ENCODE data around the gene CD177.
"Not testable (repeated sequence)": the region's sequence is repeated elsewhere in the genome, so short reads cannot be mapped to it uniquely, and the experiment has no call there.

Gene CD177

DNA sequence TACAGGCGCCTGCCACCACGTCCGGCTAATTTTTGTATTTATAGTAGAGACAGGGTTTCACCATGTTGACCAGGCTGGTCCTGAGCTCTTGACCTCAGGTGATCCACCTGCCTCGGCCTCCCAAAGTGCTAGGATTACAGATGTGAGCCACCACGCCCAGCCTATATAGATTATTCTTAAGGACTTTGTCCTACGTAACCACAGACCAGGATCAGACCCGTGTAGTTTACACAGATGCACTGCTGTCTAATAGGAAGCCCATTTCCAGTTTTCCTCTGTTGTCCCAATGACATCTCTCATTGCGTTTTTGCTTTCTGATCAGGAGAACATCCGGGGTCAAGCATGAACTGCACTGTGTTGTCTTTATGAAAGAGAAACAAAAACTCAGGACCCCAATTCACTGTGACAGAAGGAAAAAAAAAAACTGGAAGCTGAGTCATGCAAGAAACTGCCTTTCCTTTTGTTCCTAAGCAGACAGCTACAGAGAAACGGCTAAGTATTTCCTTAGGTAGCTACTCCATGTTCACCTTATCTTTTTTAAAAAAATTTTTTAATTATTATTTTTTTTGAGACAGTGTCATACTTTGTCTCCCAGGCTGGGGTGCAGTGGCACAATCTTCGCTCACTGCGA, 29.2 kb downstream of the CD177 start:
- peak; percentile 58 for DNase-seq

DNA sequence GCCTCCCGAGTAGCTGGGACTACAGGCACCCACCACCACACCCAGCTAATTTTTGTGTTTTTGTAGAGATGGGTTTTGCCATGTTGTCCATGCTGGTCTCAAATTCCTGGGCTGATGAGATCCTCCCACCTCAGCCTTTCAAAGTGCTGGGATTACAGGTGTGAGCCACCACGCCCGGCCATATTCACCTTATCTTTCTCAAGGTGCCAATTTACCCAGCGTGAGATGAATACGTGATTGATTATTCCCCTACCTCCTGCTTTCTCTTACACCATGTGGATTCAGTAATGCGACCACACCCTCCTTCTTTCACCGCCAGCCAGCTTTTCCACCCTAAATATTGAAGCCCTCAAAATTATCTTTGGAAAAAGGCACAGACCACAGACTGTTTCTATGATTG, 29.8 kb downstream of the CD177 start:
- not testable (repeated sequence) for DNase-seq

DNA sequence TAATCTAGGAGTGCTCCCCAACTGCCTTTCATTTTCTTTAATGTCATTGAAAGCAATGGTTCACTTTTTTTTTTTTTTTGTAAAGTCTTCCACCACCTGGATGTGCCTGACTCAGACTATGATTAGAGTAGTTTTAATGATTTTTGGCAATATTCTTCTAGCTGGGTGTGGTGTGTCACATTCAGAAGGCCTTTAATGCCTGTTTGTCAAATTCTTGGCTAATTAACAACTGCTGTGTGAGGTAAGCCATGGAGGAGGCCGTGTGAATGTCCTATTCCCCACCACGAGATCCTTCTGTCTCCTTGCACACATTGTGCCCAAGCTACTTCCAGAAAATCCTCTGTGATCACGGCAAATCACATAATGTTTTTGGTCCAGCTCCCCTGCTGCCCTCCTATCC, 30.3 kb downstream of the CD177 start:
- not testable (repeated sequence) for DNase-seq

DNA sequence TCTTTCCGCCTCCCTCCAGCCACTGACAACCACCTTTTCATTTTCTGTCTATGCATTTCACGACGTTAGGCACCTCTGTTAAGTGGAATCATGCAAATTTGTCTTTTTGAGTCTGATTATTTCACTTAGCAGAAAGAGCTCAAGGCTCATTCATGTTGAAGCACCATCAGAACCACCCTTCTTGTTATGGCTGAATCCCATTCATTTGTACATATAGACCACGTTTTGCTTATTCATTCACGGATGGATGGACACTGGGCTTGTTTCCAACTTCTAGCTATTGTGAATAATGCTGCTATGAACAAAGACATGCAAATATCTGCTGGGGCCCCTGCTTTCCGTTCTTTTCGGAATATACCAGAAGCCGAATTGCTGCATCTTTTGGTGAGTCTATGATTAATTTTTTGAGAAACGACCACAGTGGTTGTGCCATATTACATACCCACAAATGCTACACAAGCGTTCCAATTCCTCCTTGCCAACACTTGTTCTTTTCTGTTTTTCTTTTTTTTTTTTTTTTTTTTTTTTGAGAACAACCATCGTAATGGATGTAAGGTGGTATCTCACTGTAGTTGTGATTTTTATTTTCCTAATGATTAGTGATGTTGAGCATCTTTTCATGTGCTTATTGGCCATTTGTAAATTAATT, 37.5 kb downstream of the CD177 start:
- DNase-seq, result peak; percentile 89

DNA sequence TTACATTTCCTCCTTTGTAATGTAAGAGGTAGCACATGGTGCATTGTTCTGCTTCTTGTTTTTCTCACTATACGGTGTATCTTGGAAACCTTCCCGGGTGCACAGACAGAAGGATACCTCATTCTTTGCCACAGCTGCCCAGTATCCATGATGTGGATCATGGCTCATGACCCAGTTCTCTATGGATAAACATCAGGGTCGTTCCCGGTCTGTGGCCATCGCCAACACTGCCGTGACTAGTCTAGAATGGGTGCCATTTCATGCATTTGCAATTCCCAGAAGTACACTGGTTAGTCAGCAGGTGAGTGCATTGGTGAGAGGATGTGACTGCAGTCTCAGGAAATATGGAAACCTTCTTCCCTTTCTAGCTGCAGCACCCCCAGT, 38.1 kb downstream of the CD177 start:
- DNase-seq, result peak; percentile 49

DNA sequence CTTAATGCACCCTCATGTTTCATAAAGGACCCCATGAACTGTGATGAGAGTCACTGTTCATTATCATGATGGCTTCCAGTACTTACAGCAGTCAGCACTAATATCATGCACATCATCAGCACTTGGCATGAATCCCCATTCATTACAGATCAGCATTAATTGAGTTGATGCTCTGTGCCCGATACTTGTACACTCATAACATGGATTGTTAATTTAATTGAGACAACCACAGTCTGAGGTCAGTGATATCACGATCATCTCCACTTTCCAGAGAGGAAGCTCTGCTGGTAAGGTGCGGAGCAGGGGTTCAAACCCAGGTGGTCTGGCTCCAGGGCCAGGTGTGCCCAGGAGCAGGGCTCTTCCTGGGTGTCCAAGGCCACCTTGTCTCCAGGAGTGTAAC, 40.0 kb downstream of the CD177 start:
- DNase-seq, result not testable (repeated sequence)

DNA sequence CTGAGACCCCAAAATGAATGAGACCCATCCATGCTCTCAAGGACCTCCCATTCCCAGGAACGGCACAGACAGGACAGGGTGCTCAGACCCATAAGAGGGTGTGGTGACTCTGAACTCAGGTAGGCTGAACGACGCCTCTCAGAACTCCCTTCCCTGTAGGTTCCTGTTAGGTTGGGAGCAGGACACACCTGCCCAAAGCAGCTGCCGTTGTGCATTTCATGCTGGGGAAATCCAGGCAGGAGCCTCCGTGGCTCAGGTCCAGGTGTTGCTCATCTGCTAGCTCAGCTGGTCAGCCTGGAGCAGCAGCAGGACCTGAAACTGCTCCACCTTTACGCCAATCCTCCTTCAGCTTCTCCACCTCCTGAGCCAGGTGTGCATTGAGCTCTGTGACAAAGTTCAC, 42.1 kb downstream of the CD177 start:
- peak; percentile 83 for DNase-seq

DNA sequence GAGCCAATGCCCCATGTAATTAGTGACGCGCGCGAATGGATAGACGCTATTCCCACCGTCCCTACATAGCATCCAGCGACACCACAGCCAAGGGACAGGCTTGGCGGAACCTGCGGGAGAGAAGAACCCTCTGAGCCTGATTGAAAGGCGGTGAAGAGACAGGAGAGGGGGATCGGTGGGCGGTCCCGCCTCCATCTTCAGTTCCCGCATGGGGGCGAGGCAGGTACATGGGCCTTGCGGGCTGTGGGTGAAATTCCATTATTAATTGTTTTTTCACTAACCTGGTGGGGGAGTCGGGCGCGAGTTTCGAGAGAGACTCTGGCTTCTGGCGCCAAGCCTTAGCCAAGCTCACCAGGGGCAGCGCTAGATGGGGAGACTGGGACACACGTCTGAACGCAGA, 52.8 kb downstream of the CD177 start:
- no peak for DNase-seq

DNA sequence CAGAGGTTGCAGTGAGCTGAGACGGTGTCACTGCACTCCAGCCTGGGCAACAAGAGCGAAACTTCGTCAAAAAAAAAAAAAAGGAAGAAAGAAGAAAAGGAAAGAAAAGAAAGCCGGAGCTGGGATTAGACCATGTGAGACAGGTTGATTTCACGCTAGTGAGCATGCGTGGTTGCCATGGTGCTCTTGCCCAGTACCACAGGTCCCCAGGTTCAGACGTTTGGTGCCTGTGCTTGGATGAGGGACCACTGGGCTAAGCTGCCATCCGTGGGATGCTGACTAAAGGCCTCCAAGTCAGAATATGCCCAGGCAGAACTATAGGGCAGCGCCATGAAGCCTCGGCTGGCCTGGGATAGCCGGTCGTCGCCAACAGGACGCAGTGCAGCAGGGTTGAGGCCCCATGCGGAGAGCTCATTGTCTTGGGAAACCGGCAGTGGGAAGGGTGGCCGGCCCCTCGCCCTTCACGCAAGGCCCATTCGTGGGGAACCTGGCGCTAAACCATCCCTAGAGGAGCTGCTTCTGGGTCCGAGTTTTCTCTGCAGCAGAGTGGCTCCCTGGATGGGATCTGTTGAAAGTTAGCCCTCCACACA, 54.0 kb downstream of the CD177 start:
- DNase-seq, result no peak

DNA sequence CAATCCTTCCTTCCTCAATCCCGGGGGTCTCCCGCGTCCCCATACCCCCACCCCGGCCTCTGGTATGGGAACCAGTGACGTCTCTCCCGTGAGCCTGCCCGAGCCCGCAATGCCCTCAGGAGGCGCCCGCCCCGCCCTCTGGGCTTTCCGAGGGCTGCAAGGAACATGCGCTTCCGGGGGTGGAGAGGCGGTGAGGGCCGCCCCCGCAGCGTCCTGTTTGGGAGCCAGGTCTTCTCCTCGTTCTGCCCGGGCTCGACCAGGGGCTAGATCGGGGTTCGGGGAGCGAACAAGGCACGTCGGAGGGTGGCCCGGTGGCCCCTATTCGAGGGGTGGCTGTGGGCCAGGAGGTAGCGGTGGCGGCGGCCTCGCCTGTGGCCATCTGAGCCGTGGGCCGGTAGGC, 54.6 kb downstream of the CD177 start:
- no peak for DNase-seq

DNA sequence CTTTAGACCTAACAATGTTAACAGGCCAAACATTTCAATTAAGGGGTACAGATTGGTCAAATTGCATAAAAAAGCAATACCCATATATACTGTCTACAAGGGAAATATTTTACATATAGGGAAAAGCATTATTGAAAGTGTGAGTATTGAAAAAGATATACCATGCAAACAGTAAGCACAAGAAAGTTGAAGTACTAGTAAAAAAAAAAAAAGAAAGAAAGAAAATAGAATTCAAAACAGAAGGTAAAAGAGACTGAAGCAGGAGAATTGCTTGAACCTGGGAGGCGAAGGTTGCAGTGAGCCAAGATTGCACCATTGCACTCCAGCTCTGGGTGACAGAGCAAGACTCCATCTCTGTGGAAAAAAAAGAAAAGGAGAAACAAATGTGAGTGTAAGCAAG, 55.9 kb downstream of the CD177 start:
- no peak for DNase-seq

DNA sequence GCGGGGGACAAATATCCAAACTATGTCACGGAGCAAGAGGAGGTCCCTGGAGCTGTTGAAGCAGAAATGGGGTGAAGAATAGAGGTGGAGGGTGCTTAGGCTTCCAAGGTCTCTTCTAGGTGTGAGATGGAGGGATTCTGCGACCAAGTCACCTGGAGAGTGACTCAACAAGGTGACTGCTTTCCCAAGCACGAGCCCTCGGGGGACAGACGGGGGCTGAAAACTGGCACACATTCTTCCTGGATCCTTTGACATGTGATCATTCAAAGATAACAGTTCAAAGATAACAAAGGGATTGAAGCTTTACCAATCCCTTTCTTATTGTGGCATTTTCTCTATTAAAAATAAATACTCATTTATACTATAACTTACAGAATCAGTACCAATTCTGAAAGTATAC, 59.0 kb downstream of the CD177 start:
- no peak for DNase-seq

Data from DMS53 (cell line).